CD4-positive, alpha-beta T cell (primary cell): Measurements from ENCODE around the gene STAB2. TPM values are rescaled to one million over a fixed set of nuclear protein-coding genes. Genes with fewer than 3 reads are reported as not detected.

Experiments used
- ATAC-seq: fragments of 200-7000 bp; cut with Tn5 transposase; one replicate; pipeline ENCODE4 v1.10.0; 2022; ENCODE audit warnings: mild to moderate bottlenecking; ENCODE audit not compliant: poor library complexity
- CTCF ChIA-PET: fragments of 350-600 bp; sonication (Branson Sonifier 250); formaldehyde crosslinking; loops from one replicate; lab custom pipeline; 2021; ENCODE audit warnings: antibody characterized with exemption, inconsistent platforms; lab: Charles Lee
- POLR2A ChIA-PET: fragments of 350-600 bp; sonication (Branson Sonifier 250); formaldehyde crosslinking; loops from one replicate; lab custom pipeline; 2021; ENCODE audit warnings: antibody characterized with exemption, inconsistent platforms; lab: Charles Lee
- DNase-seq, 14 experiments: peaks; one replicate each; pipeline ENCODE4 v3.0.0-alpha.2; 2013 to 2020; ENCODE audit warnings: mixed read lengths in 2 of 14
- H3K27ac ChIP-seq, 2 donors: one replicate each; pipeline versions ENCODE4 v1.5.1 to v1.7.0; 2013; ENCODE audit warnings: low read length in 2 of 2, low read depth in 1 of 2, mild to moderate bottlenecking in 1 of 2
- H3K27me3 ChIP-seq, 2 experiments: 1 replicate in 1 of 2; 2 replicates in 1 of 2; pipeline versions ENCODE4 v1.6.1 to v1.7.0; 2013; ENCODE audit warnings: low read length in 2 of 2, control low read depth in 1 of 2, mild to moderate bottlenecking in 1 of 2, moderate library complexity in 1 of 2; ENCODE audit not compliant: insufficient read depth in 2 of 2, control insufficient read depth in 1 of 2
- H3K36me3 ChIP-seq: one replicate; pipeline ENCODE4 v1.6.1; 2013; ENCODE audit warnings: low read length, control low read depth; ENCODE audit not compliant: insufficient read depth
- H3K4me1 ChIP-seq: one replicate; pipeline ENCODE4 v1.6.1; 2013; ENCODE audit warnings: low read length, control low read depth; ENCODE audit not compliant: insufficient read depth
- H3K4me3 ChIP-seq: one replicate; pipeline ENCODE4 v1.5.1; 2013; ENCODE audit warnings: mild to moderate bottlenecking, low read length, moderate library complexity
- H3K9me3 ChIP-seq, 2 experiments: 1 replicate in 1 of 2; 2 replicates in 1 of 2; pipeline versions ENCODE4 v1.6.1 to v1.7.0; 2013; ENCODE audit warnings: low read length in 2 of 2, mild to moderate bottlenecking in 2 of 2, control low read depth in 1 of 2, moderate library complexity in 1 of 2; ENCODE audit not compliant: control insufficient read depth in 1 of 2, insufficient read depth in 1 of 2
- H3K27ac Mint-ChIP-seq: one replicate; pipeline ENCODE4 v1.8.0; 2020; ENCODE audit warnings: mixed read lengths
- H3K27me3 Mint-ChIP-seq: one replicate; pipeline ENCODE4 v1.8.0; 2021; ENCODE audit warnings: mixed read lengths
- H3K36me3 Mint-ChIP-seq: one replicate; pipeline ENCODE4 v1.8.0; 2021; ENCODE audit warnings: low read depth, mixed read lengths
- H3K4me1 Mint-ChIP-seq: one replicate; pipeline ENCODE4 v1.8.0; 2021; ENCODE audit warnings: low read depth, mixed read lengths
- H3K4me3 Mint-ChIP-seq: one replicate; pipeline ENCODE4 v1.8.0; 2020; ENCODE audit warnings: mild to moderate bottlenecking, mixed read lengths
- H3K9me3 Mint-ChIP-seq: one replicate; pipeline ENCODE4 v1.8.0; 2020; ENCODE audit warnings: mixed read lengths
- CTCF ChIP-seq: fragments of 200-600 bp; IDR thresholded peaks from one replicate; pipeline ENCODE4 v1.8.0; 2022; ENCODE audit warnings: antibody characterized with exemption, mild to moderate bottlenecking
- intact Hi-C, 2 experiments: fragments of 100-400 bp; cut with DNase I in 1 of 2; cut with micrococcal nuclease in 1 of 2; formaldehyde crosslinking; loops; one replicate each; pipeline versions ENCODE4 v1.15.1 to v1.9.0; 2023 to 2025; cut with DNase I, micrococcal nuclease
- total RNA-seq, 174 experiments: library from RNA in 2 of 174; stranded (reverse) in 2 of 174; gene quantifications; one replicate each; pipeline ENCODE4 v1.2.3 and lab custom pipeline; 2021 to 2026

STAB2 gene
- total RNA-seq, 2 experiments from 2014 or later, result not detected

DNA sequence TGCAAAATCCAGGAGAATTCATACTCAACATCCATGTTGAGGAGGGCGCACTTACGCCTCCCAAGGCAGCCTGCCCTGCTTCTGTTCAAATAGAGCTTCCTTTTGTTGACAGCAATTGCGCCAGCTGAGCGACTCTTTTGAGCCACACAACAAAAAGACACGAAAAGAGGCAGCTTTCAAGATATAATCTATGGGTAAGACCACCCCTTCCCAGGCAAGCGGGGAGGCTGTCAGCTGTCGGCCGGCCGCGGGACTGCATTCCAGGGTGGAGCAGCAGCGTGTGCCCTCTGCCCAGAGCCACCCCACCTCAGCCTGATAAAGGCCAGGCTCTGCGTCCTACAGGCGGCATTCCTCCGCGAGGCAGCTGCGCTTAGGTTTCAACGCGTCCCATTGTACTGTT, 15.8 kb upstream of the STAB2 start:
- POLR2A ChIA-PET, result no interaction called here
- ATAC-seq (no peak), DNase-seq (no peak)
- Mint-ChIP-seq H3K27me3 (peaks cover 87% of the 10 kb centered on the region), H3K27ac (no peak overlapping the region), H3K4me3 (no peak overlapping the region), H3K9me3 (peaks cover 9% of the 10 kb centered on the region), H3K36me3 (no peaks in the 10 kb centered on the region), H3K4me1 (no peaks in the 10 kb centered on the region)
- H3K9me3 ChIP-seq, result peaks cover 5 to 9% of the 10 kb centered on the region in 2 experiments
- intact Hi-C loops, result no loop called here
- no peaks in the 10 kb centered on the region for H3K36me3 ChIP-seq
- TF ChIP-seq CTCF, result no peak
- H3K4me3 ChIP-seq, result no peak overlapping the region
- H3K27me3 ChIP-seq, result peaks cover 14 to 49% of the 10 kb centered on the region in 2 experiments
- CTCF ChIA-PET, result no interaction called here
- no peak overlapping the region for H3K27ac ChIP-seq
- H3K4me1 ChIP-seq, result no peaks in the 10 kb centered on the region

DNA sequence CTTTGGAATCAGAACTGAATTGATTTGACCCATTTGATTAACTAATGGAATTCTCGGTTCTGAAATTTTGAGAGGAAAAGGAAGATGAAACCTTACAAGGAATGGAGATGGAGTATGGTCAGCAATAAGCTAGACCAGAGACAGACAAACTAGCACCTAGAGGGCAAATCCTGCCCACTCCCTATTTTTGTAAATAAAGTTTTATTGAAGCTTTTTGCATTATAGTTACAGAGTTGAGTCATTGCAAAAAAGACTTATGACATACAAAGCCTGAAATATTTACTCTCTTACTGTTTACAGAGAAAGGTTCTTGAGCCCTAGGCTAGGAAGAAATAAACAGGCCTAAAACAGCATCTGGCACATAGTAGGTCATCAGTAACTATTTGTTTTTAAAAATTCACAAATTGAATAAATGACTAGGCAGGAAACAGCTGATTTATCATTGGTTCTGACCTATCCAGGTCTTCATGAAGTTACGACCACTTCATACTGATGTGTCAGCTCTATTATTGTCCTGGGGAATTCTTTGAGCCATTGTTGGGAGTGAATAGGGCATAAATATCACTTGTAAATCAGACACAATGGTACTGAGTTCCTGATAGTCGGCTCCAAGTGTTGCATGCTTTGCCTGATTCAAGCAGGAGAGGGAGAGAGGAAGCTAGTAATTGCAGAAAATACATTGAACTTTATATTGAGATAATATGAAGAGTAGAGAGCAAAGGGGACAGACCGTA, 14.6 kb upstream of the STAB2 start:
- H3K27ac Mint-ChIP-seq, result no peak overlapping the region
- ChIA-PET CTCF (interaction anchor here (0.7 kb wide), 1 partner anchor 23 kb away, joined by 3 read pairs; no protein-coding TSS in a partner anchor), POLR2A (no interaction called here)
- Histone ChIP-seq H3K9me3 (peaks cover 0 to 5% of the 10 kb centered on the region in 2 experiments), H3K4me1 (no peaks in the 10 kb centered on the region), H3K4me3 (no peak overlapping the region), H3K27ac (no peak overlapping the region), H3K36me3 (no peaks in the 10 kb centered on the region), H3K27me3 (peaks cover 14 to 54% of the 10 kb centered on the region in 2 experiments)
- DNase-seq (no peak), ATAC-seq (no peak)
- H3K4me1 Mint-ChIP-seq, result no peaks in the 10 kb centered on the region
- TF ChIP-seq CTCF, result no peak
- peaks cover 2% of the 10 kb centered on the region for H3K9me3 Mint-ChIP-seq
- no peaks in the 10 kb centered on the region for H3K36me3 Mint-ChIP-seq
- H3K27me3 Mint-ChIP-seq, result peaks cover 78% of the 10 kb centered on the region
- intact Hi-C loops, result no loop called here
- H3K4me3 Mint-ChIP-seq, result no peak overlapping the region

- intact Hi-C loops, result no loop called here
- Mint-ChIP-seq H3K27me3 (peaks cover 76% of the 10 kb centered on the region), H3K9me3 (peaks cover 2% of the 10 kb centered on the region), H3K4me3 (no peak overlapping the region), H3K27ac (no peak overlapping the region), H3K4me1 (no peaks in the 10 kb centered on the region), H3K36me3 (no peaks in the 10 kb centered on the region)
- Histone ChIP-seq H3K36me3 (no peaks in the 10 kb centered on the region), H3K4me3 (no peak overlapping the region), H3K27ac (no peak overlapping the region), H3K9me3 (peaks cover 0 to 5% of the 10 kb centered on the region in 2 experiments), H3K4me1 (no peaks in the 10 kb centered on the region), H3K27me3 (peaks cover 14 to 54% of the 10 kb centered on the region in 2 experiments)
- CTCF ChIA-PET, result interaction anchor here (0.7 kb wide), 1 partner anchor 24 kb away, joined by 3 read pairs; no protein-coding TSS in a partner anchor
- DNase-seq, result no peak
- POLR2A ChIA-PET, result no interaction called here
- ATAC-seq, result no peak
- no peak for TF ChIP-seq CTCF
Observed at GRCh38 chr12:103573185-103573584, 13.9 kb upstream of the STAB2 start.
